Mucosa of descending colon (tissue), 3 donors: ENCODE data around the gene DGKB. TPM values are rescaled to one million over a fixed set of nuclear protein-coding genes. Genes with fewer than 3 reads are reported as not detected.

ENCODE experiments used
- ATAC-seq: fragments of 200-7000 bp; cut with Tn5 transposase; one replicate; pipeline ENCODE4 v1.9.1; 2020; ENCODE audit warnings: mild to moderate bottlenecking, moderate library complexity
- DNase-seq, 3 donors: peaks; one replicate each; pipeline ENCODE4 v3.0.0-alpha.2; 2020
- H3K36me3 ChIP-seq: fragments of 200-600 bp; one replicate; pipeline ENCODE4 v1.8.0; 2021; ENCODE audit warnings: low read depth, mild to moderate bottlenecking
- H3K4me1 ChIP-seq: fragments of 200-600 bp; one replicate; pipeline ENCODE4 v1.8.0; 2021; ENCODE audit warnings: low read depth, mild to moderate bottlenecking
- H3K4me3 ChIP-seq: fragments of 200-600 bp; one replicate; pipeline ENCODE4 v1.8.0; 2021; ENCODE audit warnings: mild to moderate bottlenecking
- H3K9me3 ChIP-seq: fragments of 200-600 bp; one replicate; pipeline ENCODE4 v1.8.0; 2021; ENCODE audit warnings: mild to moderate bottlenecking
- CTCF ChIP-seq: fragments of 200-600 bp; IDR thresholded peaks from one replicate; pipeline ENCODE4 v1.8.0; 2022; ENCODE audit warnings: antibody characterized with exemption, mild to moderate bottlenecking
- intact Hi-C, 2 donors: fragments of 100-400 bp; cut with DNase I in 1 of 2; cut with micrococcal nuclease in 1 of 2; formaldehyde crosslinking; loops; one replicate each; pipeline versions ENCODE4 v1.11.0 to v1.11.1; 2022; cut with DNase I, micrococcal nuclease
- total RNA-seq, 3 donors: library from RNA; stranded (reverse); fragmentation: NEBNext Ultra II Directional in 2 of 3; extraction: Animal tissue kit (Norgen Biotek cat#: 25700) in 2 of 3; gene quantifications; one replicate each; pipeline versions ENCODE4 v1.2.1 to v1.2.4, GENCODE V29; 2021 to 2023
- donor health status: DM: no; HTN: no; CAD: no; lungs with moderate emphysema.
- donor health status: DM: no; HTN: no; CAD: no.
- donor health status: DM: no; HTN: yes; CAD: no.

DGKB gene
- total RNA-seq, 3 donors from 2014 or later: 0.19 to 5.6 (median 0.78) TPM

DNA sequence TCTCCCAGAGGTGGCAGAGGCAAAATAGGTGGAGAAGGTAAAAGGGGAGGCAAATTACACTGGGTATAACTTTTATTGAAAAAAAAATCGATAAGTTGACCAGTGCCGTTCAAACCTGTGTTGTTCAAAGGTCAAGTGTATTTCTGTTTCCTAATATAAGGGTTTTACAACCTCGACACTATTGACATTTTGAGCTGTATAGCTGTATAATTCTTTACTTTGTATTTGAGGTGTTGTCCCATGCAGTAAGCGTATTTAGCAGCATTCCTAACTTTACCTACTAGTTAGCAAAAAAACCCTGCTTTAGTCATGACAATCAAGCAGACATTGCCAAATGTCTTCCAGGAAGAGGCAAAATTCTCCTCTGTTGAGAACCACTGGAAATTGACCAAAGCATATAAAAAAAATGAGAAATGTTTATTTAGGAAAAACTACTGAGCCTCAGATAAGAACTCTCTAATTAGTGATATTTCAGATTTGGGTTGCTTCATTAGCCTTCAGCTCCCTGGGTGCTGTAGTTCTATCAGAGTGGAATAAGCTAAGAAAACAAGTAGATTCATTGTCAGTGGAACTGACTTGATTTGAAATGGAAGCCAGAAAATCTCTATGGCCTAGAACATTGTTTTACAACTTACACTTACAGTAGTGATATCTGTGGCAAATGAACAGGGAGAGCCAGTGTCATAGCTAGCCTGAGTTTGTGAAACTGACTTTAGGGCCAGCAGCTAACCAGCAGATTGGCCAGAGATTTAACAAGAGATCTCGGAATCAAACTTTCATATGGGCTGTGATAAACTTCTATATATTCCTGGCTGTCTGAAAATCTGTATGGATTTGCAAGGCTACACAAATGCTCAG, 331.6 kb downstream of the DGKB start:
- ATAC-seq (peak; percentile 80), DNase-seq (peak in 1 of 3 donors; percentile 6)
- no peak for TF ChIP-seq CTCF
- Histone ChIP-seq H3K9me3 (no peaks in the 10 kb centered on the region), H3K36me3 (no peaks in the 10 kb centered on the region), H3K4me1 (no peaks in the 10 kb centered on the region), H3K4me3 (no peak overlapping the region)
- intact Hi-C loops: no loop called here

DNA sequence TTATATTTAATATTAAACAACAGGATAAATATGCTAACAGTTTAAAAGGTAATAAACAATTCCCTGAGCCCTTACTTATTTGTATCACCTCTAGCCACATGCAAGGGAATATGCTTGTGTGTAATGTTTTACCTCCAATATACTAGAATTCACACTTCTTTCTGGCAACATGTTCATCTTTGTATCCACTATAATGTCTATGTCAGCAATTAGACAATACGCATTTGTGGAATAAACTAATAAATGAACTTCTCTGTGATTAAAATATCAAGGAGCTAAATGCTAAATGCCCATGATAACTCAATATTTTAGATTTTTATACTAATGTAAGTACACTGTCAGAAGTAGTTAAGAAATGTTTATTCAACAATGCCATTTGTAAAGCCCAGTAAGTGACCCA, 350.5 kb downstream of the DGKB start:
- Histone ChIP-seq H3K9me3 (no peaks in the 10 kb centered on the region), H3K4me1 (no peaks in the 10 kb centered on the region), H3K4me3 (no peak overlapping the region), H3K36me3 (no peaks in the 10 kb centered on the region)
- no peak for TF ChIP-seq CTCF
- no peak for DNase-seq
- ATAC-seq: no peak
- intact Hi-C loops: no loop called here

DNA sequence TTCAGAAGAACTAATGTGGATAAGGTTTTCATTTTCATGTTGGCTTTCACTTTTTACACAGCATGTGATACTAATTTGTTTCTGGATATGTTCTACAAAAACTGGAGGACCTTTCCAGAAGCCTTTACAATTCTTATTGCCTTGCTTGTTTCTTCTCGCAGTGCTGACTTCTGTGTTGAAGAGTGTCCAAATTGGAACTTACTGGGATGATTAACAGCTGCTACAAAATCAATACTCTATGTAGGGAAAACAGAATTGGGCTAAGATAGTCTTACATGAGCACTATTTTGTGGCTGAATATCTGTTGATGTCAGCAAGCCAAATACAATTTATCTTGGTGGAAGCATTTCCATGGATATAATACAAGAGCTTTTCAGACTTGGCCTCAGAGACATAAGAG, 351.2 kb downstream of the DGKB start:
- no peaks in the 10 kb centered on the region for H3K9me3 ChIP-seq
- H3K4me1 ChIP-seq: no peaks in the 10 kb centered on the region
- DNase-seq (no peak), ATAC-seq (no peak)
- intact Hi-C loops: no loop called here
- no peaks in the 10 kb centered on the region for H3K36me3 ChIP-seq
- H3K4me3 ChIP-seq: no peak overlapping the region
- no peak for TF ChIP-seq CTCF

- TF ChIP-seq CTCF: no peak
- intact Hi-C loops: no loop called here
- Histone ChIP-seq H3K4me1 (no peaks in the 10 kb centered on the region), H3K4me3 (no peak overlapping the region), H3K36me3 (no peaks in the 10 kb centered on the region), H3K9me3 (no peaks in the 10 kb centered on the region)
- no peak for ATAC-seq
- no peak for DNase-seq
Measured at GRCh38 chr7:14542624-14543023, 359.9 kb downstream of the DGKB start.

- H3K4me1 ChIP-seq: no peaks in the 10 kb centered on the region
- H3K9me3 ChIP-seq: no peaks in the 10 kb centered on the region
- no peak overlapping the region for H3K4me3 ChIP-seq
- H3K36me3 ChIP-seq: no peaks in the 10 kb centered on the region
- DNase-seq (no peak), ATAC-seq (no peak)
- intact Hi-C loops: no loop called here
- no peak for TF ChIP-seq CTCF
Measured at GRCh38 chr7:14521183-14521582, 381.4 kb downstream of the DGKB start.
